Activated CD4-positive, alpha-beta memory T cell treated with anti-CD3 and anti-CD28 coated beads, Interleukin-2, amount 10 ng/mL, durations not matched to agents 7 days and 5 days (primary cell): ENCODE results near the gene GPR27. TPM values are rescaled to one million over a fixed set of nuclear protein-coding genes. Genes with fewer than 3 reads are reported as not detected.
A peak's percentile ranks its signal among the peaks of the same experiment; 100 is the strongest.

Experiments
- CTCF ChIA-PET: fragments of 350-600 bp; sonication (Branson Sonifier 250); formaldehyde crosslinking; loops from one replicate; lab custom pipeline; 2021; ENCODE audit warnings: antibody characterized with exemption, inconsistent platforms; lab: Charles Lee
- POLR2A ChIA-PET: fragments of 350-600 bp; sonication (Branson Sonifier 250); formaldehyde crosslinking; loops from one replicate; lab custom pipeline; 2021; ENCODE audit warnings: antibody characterized with exemption; lab: Charles Lee
- DNase-seq: peaks from one replicate; pipeline ENCODE4 v3.0.0-alpha.2; 2020
- H3K27ac Mint-ChIP-seq: one replicate; pipeline ENCODE4 v1.8.0; 2021; ENCODE audit warnings: mild to moderate bottlenecking, mixed read lengths
- H3K27me3 Mint-ChIP-seq: one replicate; pipeline ENCODE4 v1.8.0; 2021; ENCODE audit warnings: mixed read lengths
- H3K36me3 Mint-ChIP-seq: one replicate; pipeline ENCODE4 v1.8.0; 2021; ENCODE audit warnings: low read depth, mixed read lengths
- H3K4me1 Mint-ChIP-seq: one replicate; pipeline ENCODE4 v1.8.0; 2021; ENCODE audit warnings: mixed read lengths
- H3K4me3 Mint-ChIP-seq: one replicate; pipeline ENCODE4 v1.8.0; 2021; ENCODE audit warnings: mild to moderate bottlenecking, mixed read lengths
- H3K9me3 Mint-ChIP-seq: one replicate; pipeline ENCODE4 v1.8.0; 2021; ENCODE audit warnings: mixed read lengths
- total RNA-seq, 2 experiments: library from RNA; stranded (reverse); gene quantifications; one replicate each; pipeline ENCODE4 v1.2.3, GENCODE V29; 2021

The GPR27 gene
- total RNA-seq, 2 experiments from 2014 or later, result 3.0 to 3.1 TPM

DNA sequence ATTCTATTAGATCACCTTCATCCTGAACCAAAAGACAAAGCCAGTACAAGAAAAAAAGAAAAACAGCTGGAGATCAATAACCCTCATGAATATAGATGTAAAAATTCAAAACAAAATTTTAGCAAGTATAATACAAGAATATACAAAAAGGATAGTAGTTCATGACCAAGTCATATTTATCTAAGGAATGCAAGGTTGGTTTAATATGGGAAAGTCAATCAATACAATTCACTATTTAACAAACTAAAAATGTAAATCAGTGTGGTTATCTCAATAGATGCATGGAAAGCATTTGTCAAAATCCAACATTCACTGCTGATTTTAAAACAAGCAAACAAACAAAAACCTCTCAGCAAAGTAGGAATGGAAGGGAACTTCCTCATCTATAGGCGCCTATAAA lies 11.0 kb upstream of the GPR27 start:
- H3K4me3 Mint-ChIP-seq, result no peak overlapping the region
- POLR2A ChIA-PET, result no interaction called here
- peaks cover 33% of the 10 kb centered on the region for H3K27me3 Mint-ChIP-seq
- H3K9me3 Mint-ChIP-seq, result peaks cover 35% of the 10 kb centered on the region
- no peak for DNase-seq
- CTCF ChIA-PET, result interaction anchor here (1.2 kb wide), 1 partner anchor 12 kb away, joined by 3 read pairs; no protein-coding TSS in a partner anchor
- peaks cover 9% of the 10 kb centered on the region for H3K36me3 Mint-ChIP-seq
- no peak overlapping the region for H3K27ac Mint-ChIP-seq
- H3K4me1 Mint-ChIP-seq, result no peaks in the 10 kb centered on the region

- H3K4me1 Mint-ChIP-seq, result no peaks in the 10 kb centered on the region
- peaks cover 9% of the 10 kb centered on the region for H3K36me3 Mint-ChIP-seq
- H3K27me3 Mint-ChIP-seq, result peaks cover 24% of the 10 kb centered on the region
- ChIA-PET POLR2A (no interaction called here), CTCF (no interaction called here)
- H3K27ac Mint-ChIP-seq, result no peak overlapping the region
- no peak overlapping the region for H3K4me3 Mint-ChIP-seq
- no peak for DNase-seq
- H3K9me3 Mint-ChIP-seq, result peaks cover 34% of the 10 kb centered on the region
Measured at GRCh38 chr3:71744738-71745137, 8.9 kb upstream of the GPR27 start.

DNA sequence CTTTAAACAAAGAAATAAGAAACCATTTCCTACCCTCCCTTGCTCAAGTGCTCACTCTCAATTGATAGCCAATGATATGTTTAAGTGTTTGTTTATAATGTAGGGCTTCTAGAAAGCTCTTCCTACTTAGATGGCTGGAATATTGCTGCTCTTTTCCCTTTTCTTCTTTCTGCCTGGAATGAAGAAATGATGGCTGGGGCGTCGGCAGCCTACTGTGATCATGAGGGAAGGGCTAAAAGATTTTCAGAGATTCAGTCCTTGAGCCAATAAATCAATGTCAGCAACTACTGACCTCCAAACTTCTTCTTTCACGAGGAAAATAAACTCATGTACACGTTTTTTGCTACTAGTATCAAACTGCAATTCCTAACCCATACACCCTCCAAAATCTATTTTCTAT lies 2.1 kb upstream of the GPR27 start:
- Mint-ChIP-seq H3K27me3 (peaks cover 44% of the 10 kb centered on the region), H3K4me3 (no peak overlapping the region), H3K9me3 (no peaks in the 10 kb centered on the region), H3K4me1 (peaks cover 9% of the 10 kb centered on the region), H3K36me3 (peaks cover 3% of the 10 kb centered on the region), H3K27ac (no peak overlapping the region)
- ChIA-PET CTCF (no interaction called here), POLR2A (no interaction called here)
- no peak for DNase-seq

- Mint-ChIP-seq H3K4me3 (peak overlapping the region; percentile 57), H3K36me3 (peaks cover 3% of the 10 kb centered on the region), H3K27ac (no peak overlapping the region), H3K4me1 (peaks cover 9% of the 10 kb centered on the region), H3K9me3 (no peaks in the 10 kb centered on the region), H3K27me3 (peaks cover 55% of the 10 kb centered on the region)
- no peak for DNase-seq
- CTCF ChIA-PET, result no interaction called here
- POLR2A ChIA-PET, result interaction anchor here (1.2 kb wide), 1 partner anchor 32 kb away, joined by 3 read pairs; the partner anchor contains the start of gene PROK2
Measured at GRCh38 chr3:71752831-71753700, 589 bp upstream of the GPR27 start.

GRCh38 chr3:71754610-71755253 lies 1.1 kb downstream of the GPR27 start:
- peak overlapping the region; percentile 57 for H3K4me3 Mint-ChIP-seq
- POLR2A ChIA-PET, result interaction anchor here (0.8 to 1.2 kb wide), 3 partner anchors 24 to 31 kb away, joined by 3 read pairs; partner anchors contain the start of gene PROK2
- peaks cover 3% of the 10 kb centered on the region for H3K36me3 Mint-ChIP-seq
- no peaks in the 10 kb centered on the region for H3K9me3 Mint-ChIP-seq
- H3K27ac Mint-ChIP-seq, result no peak overlapping the region
- peaks cover 9% of the 10 kb centered on the region for H3K4me1 Mint-ChIP-seq
- peaks cover 52% of the 10 kb centered on the region for H3K27me3 Mint-ChIP-seq
- CTCF ChIA-PET, result interaction anchor here (0.6 to 0.7 kb wide), 2 partner anchors 18 to 589 kb away, joined by 4 read pairs; no protein-coding TSS in a partner anchor
- DNase-seq, result no peak

GRCh38 chr3:71758091-71758490 lies 4.4 kb downstream of the GPR27 start:
- H3K36me3 Mint-ChIP-seq, result peaks cover 3% of the 10 kb centered on the region
- H3K4me1 Mint-ChIP-seq, result peaks cover 6% of the 10 kb centered on the region
- H3K27me3 Mint-ChIP-seq, result peaks cover 39% of the 10 kb centered on the region
- ChIA-PET CTCF (no interaction called here), POLR2A (no interaction called here)
- H3K4me3 Mint-ChIP-seq, result no peak overlapping the region
- H3K9me3 Mint-ChIP-seq, result no peaks in the 10 kb centered on the region
- H3K27ac Mint-ChIP-seq, result no peak overlapping the region
- DNase-seq, result no peak

GRCh38 chr3:71759401-71759800 lies 5.7 kb downstream of the GPR27 start:
- Mint-ChIP-seq H3K36me3 (peaks cover 3% of the 10 kb centered on the region), H3K27ac (no peak overlapping the region)

GRCh38 chr3:71760140-71760539 lies 6.5 kb downstream of the GPR27 start:
- H3K27ac Mint-ChIP-seq, result no peak overlapping the region
- H3K4me3 Mint-ChIP-seq, result no peak overlapping the region
- no peak for DNase-seq
- peaks cover 39% of the 10 kb centered on the region for H3K27me3 Mint-ChIP-seq
- peaks cover 3% of the 10 kb centered on the region for H3K36me3 Mint-ChIP-seq
- no peaks in the 10 kb centered on the region for H3K9me3 Mint-ChIP-seq
- peaks cover 5% of the 10 kb centered on the region for H3K4me1 Mint-ChIP-seq
- CTCF ChIA-PET, result no interaction called here
- POLR2A ChIA-PET, result no interaction called here

More at GRCh38 chr3:71759401-71759800, 5.7 kb downstream of the GPR27 start:
- ChIA-PET POLR2A (no interaction called here), CTCF (no interaction called here)
- Mint-ChIP-seq H3K4me3 (no peak overlapping the region), H3K9me3 (no peaks in the 10 kb centered on the region), H3K27me3 (peaks cover 43% of the 10 kb centered on the region), H3K4me1 (peaks cover 6% of the 10 kb centered on the region)
- no peak for DNase-seq

DNA sequence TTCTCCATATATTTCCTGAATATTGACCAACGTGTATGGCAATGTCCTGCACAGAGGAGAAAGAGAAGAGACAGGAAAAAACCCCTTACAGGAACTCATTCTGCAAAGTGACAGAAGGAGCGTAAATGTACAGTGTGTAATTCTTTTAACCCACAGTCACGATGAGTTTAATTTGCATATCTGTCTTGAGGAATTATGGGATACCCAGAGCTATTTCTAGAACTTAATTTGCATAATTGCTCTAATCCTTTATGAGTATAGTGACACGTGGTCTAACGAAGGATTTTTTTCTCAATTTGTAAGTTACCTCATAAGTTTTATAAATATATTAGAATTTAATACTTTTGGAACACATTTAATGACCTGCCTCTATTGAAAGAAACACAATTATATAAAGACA lies 9.8 kb downstream of the GPR27 start:
- Mint-ChIP-seq H3K4me3 (no peak overlapping the region), H3K27ac (no peak overlapping the region), H3K9me3 (no peaks in the 10 kb centered on the region), H3K27me3 (peaks cover 17% of the 10 kb centered on the region), H3K36me3 (no peaks in the 10 kb centered on the region), H3K4me1 (no peaks in the 10 kb centered on the region)
- CTCF ChIA-PET, result interaction anchor here (0.6 to 1.4 kb wide), 2 partner anchors 52 to 420 kb away, joined by 3 to 5 read pairs; no protein-coding TSS in a partner anchor
- POLR2A ChIA-PET, result interaction anchor here (0.7 to 0.9 kb wide), 2 partner anchors 13 to 17 kb away, joined by 3 read pairs; no protein-coding TSS in a partner anchor
- DNase-seq, result no peak

DNA sequence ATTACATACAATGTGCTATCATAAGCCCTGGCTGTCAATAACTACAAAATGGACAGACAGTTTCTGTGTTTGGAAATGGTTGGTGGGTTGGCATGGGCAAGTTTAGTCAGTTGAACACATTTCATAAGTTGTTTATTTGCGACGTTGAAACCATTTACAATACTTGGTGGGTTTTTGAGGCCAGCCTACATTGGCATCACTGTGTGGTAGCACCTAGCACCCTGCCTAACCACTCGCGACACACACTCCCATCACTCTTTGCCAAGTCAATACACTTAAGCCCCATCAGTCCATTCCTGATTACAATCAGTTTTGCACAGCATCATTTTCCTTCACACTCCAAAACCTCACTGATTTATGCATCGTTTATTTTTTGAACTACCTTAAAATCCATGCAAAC lies 17.5 kb downstream of the GPR27 start:
- ChIA-PET POLR2A (no interaction called here), CTCF (no interaction called here)
- Mint-ChIP-seq H3K4me1 (peaks cover 4% of the 10 kb centered on the region), H3K27ac (no peak overlapping the region), H3K36me3 (no peaks in the 10 kb centered on the region), H3K4me3 (no peak overlapping the region), H3K9me3 (no peaks in the 10 kb centered on the region), H3K27me3 (peaks cover 5% of the 10 kb centered on the region)
- DNase-seq, result no peak

DNA sequence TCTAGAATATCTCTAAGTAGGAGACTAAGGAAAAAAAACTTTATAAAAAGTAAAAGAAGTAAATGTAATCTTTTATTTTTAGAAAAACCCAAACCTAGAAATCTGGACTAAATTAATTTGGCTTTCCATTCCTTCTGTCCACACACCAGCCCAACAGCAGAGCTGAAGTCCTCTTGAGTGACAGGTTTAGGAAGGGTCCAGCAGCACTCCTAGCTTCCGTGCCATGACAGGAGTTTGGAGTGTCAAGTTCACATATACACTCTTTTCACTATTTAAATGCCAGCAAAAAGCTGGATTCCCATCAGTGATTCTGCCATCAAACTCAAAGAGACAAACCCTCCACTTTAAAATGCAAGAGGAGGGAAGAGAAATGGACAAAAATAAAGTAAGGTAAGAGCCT lies 18.2 kb downstream of the GPR27 start:
- H3K9me3 Mint-ChIP-seq, result no peaks in the 10 kb centered on the region
- H3K4me1 Mint-ChIP-seq, result peaks cover 9% of the 10 kb centered on the region
- ChIA-PET CTCF (no interaction called here), POLR2A (no interaction called here)
- no peaks in the 10 kb centered on the region for H3K36me3 Mint-ChIP-seq
- DNase-seq, result no peak
- H3K27ac Mint-ChIP-seq, result no peak overlapping the region
- peaks cover 3% of the 10 kb centered on the region for H3K27me3 Mint-ChIP-seq
- H3K4me3 Mint-ChIP-seq, result no peak overlapping the region

GRCh38 chr3:71776538-71776937 lies 22.9 kb downstream of the GPR27 start:
- no peak for DNase-seq
- Mint-ChIP-seq H3K27ac (no peak overlapping the region), H3K4me1 (peaks cover 45% of the 10 kb centered on the region), H3K4me3 (no peak overlapping the region), H3K36me3 (no peaks in the 10 kb centered on the region), H3K9me3 (no peaks in the 10 kb centered on the region), H3K27me3 (peaks cover 7% of the 10 kb centered on the region)
- POLR2A ChIA-PET, result interaction anchor here (1.5 kb wide), 1 partner anchor 13 kb away, joined by 3 read pairs; no protein-coding TSS in a partner anchor
- CTCF ChIA-PET, result no interaction called here

GRCh38 chr3:71778353-71778752 lies 24.7 kb downstream of the GPR27 start:
- ChIA-PET CTCF (interaction anchor here (0.6 to 1.1 kb wide), 2 partner anchors 58 to 409 kb away, joined by 3 read pairs; no protein-coding TSS in a partner anchor), POLR2A (interaction anchor here (0.7 kb wide), 2 partner anchors 24 to 54 kb away, joined by 3 read pairs; partner anchors contain the start of gene EIF4E3)

More at GRCh38 chr3:71778353-71778752, 24.7 kb downstream of the GPR27 start:
- Mint-ChIP-seq H3K27me3 (peaks cover 22% of the 10 kb centered on the region), H3K9me3 (no peaks in the 10 kb centered on the region), H3K4me1 (peaks cover 51% of the 10 kb centered on the region), H3K36me3 (no peaks in the 10 kb centered on the region), H3K4me3 (no peak overlapping the region), H3K27ac (peak overlapping the region; percentile 77)
- no peak for DNase-seq
